ENCODE results near the gene ARMC6.
"Not testable (repeated sequence)": the region's sequence is repeated elsewhere in the genome, so short reads cannot be mapped to it uniquely, and the experiment has no call there.

The ARMC6 gene

GRCh38 chr19:19023376-19023775 is 10.0 kb upstream of the ARMC6 start:
- not testable (repeated sequence) for DNase-seq

GRCh38 chr19:19025861-19026260 is 7.5 kb upstream of the ARMC6 start:
- no peak for DNase-seq

- no peak for DNase-seq
Measured at GRCh38 chr19:19026299-19026971, 7.0 kb upstream of the ARMC6 start.

GRCh38 chr19:19027228-19027627 is 6.2 kb upstream of the ARMC6 start:
- no peak for DNase-seq

GRCh38 chr19:19028526-19028925 is 4.9 kb upstream of the ARMC6 start:
- DNase-seq = no peak

GRCh38 chr19:19031891-19032290 is 1.5 kb upstream of the ARMC6 start:
- no peak for DNase-seq

GRCh38 chr19:19032420-19033175 is 805 bp upstream of the ARMC6 start:
- peak; percentile 93 to 94 for DNase-seq

- DNase-seq = no peak
Measured at GRCh38 chr19:19033176-19033425, 302 bp upstream of the ARMC6 start.

- DNase-seq = peak; percentile 75 to 86
Measured at GRCh38 chr19:19034204-19034624, 811 bp downstream of the ARMC6 start.

- no peak for DNase-seq
Measured at GRCh38 chr19:19039901-19040300, 6.5 kb downstream of the ARMC6 start.

GRCh38 chr19:19040417-19040816 is 7.0 kb downstream of the ARMC6 start:
- DNase-seq = peak; percentile 27 to 68

- no peak for DNase-seq
Measured at GRCh38 chr19:19042732-19043280, 9.4 kb downstream of the ARMC6 start.

- DNase-seq = no peak
Measured at GRCh38 chr19:19043481-19043880, 10.1 kb downstream of the ARMC6 start.

- no peak for DNase-seq
Measured at GRCh38 chr19:19043881-19044280, 10.5 kb downstream of the ARMC6 start.

GRCh38 chr19:19049406-19049805 is 16.0 kb downstream of the ARMC6 start:
- no peak for DNase-seq

- no peak for DNase-seq
Measured at GRCh38 chr19:19050104-19050503, 16.7 kb downstream of the ARMC6 start.

- no peak for DNase-seq
Measured at GRCh38 chr19:19050731-19051130, 17.3 kb downstream of the ARMC6 start.

GRCh38 chr19:19051478-19052213 is 18.2 kb downstream of the ARMC6 start:
- DNase-seq = no peak

- no peak for DNase-seq
Measured at GRCh38 chr19:19052921-19053320, 19.5 kb downstream of the ARMC6 start.

GRCh38 chr19:19053508-19054314 is 20.3 kb downstream of the ARMC6 start:
- DNase-seq = peak in 1 of 2 experiments; percentile 54

GRCh38 chr19:19054315-19054938 is 21.0 kb downstream of the ARMC6 start:
- no peak for DNase-seq

- DNase-seq = no peak
Measured at GRCh38 chr19:19054939-19055440, 21.6 kb downstream of the ARMC6 start.

Measured in NCI-H446 (cell line).